ENCODE results near the gene IQSEC1. TPM values are rescaled to one million over a fixed set of nuclear protein-coding genes. Genes with fewer than 3 reads are reported as not detected.

IQSEC1 gene
- total RNA-seq, 1 donor from 2014 or later, result 29.5 TPM

DNA sequence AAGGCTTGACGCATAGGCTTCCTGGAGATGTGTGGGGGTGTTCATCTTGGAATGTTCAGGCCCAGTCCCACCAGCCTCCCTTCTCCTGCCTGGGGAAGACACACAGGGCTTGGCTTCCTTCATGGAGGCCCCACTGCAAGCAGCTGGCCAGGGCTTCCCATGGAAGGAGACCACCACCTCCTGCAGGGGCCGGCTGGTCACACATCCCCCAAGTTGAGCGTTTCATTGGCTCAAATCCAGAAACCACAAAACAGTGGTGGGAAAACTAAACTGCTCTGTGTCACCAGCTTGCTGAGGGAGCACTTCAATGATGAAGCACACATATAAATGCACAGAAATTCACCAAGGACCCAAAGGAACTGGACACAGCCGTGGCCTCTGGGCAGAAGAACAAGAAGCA is 8.3 kb downstream of the IQSEC1 start:
- H2AFZ ChIP-seq (ENCODE audit: low read depth, low read length), result no peak overlapping the region
- H3K4me1 Mint-ChIP-seq (ENCODE audit: low read depth, unreplicated experiment), result peaks cover 12% of the 10 kb centered on the region
- H3K4me3 Mint-ChIP-seq (ENCODE audit: unreplicated experiment), result no peak overlapping the region
- DNase-seq (ENCODE audit: low read depth) (no peak), FAIRE-seq (no peak)
- no peak overlapping the region for H3K4me2 ChIP-seq (ENCODE audit: low read length)
- no peaks in the 10 kb centered on the region for H3K79me2 ChIP-seq (ENCODE audit: insufficient read depth, low read length)
- H3K9me3 ChIP-seq (ENCODE audit: insufficient read depth, low read depth, low read length), result no peaks in the 10 kb centered on the region
- no peaks in the 10 kb centered on the region for H3K36me3 ChIP-seq (ENCODE audit: insufficient read depth, low read length)
- no peaks in the 10 kb centered on the region for H3K9me3 Mint-ChIP-seq (ENCODE audit: unreplicated experiment)
- no peak overlapping the region for H3K27ac ChIP-seq (ENCODE audit: low read depth, low read length)
- no peaks in the 10 kb centered on the region for H4K20me1 ChIP-seq (ENCODE audit: insufficient read depth, low read length)
- H3K27ac Mint-ChIP-seq (ENCODE audit: unreplicated experiment), result no peak overlapping the region
- H3K9ac ChIP-seq (ENCODE audit: low read length), result no peak overlapping the region
- H3K27me3 Mint-ChIP-seq (ENCODE audit: low read depth, unreplicated experiment), result peaks cover 33% of the 10 kb centered on the region
- TF ChIP-seq, protein P1, sequence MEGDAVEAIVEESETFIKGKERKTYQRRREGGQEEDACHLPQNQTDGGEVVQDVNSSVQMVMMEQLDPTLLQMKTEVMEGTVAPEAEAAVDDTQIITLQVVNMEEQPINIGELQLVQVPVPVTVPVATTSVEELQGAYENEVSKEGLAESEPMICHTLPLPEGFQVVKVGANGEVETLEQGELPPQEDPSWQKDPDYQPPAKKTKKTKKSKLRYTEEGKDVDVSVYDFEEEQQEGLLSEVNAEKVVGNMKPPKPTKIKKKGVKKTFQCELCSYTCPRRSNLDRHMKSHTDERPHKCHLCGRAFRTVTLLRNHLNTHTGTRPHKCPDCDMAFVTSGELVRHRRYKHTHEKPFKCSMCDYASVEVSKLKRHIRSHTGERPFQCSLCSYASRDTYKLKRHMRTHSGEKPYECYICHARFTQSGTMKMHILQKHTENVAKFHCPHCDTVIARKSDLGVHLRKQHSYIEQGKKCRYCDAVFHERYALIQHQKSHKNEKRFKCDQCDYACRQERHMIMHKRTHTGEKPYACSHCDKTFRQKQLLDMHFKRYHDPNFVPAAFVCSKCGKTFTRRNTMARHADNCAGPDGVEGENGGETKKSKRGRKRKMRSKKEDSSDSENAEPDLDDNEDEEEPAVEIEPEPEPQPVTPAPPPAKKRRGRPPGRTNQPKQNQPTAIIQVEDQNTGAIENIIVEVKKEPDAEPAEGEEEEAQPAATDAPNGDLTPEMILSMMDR (IDR thresholded peaks at IDR 0.05; ENCODE audit: insufficient read depth, low read depth, low read length), result no peak
- TF ChIP-seq EZH2 (IDR thresholded peaks at IDR 0.05; ENCODE audit: insufficient read depth, low read length), result no peak
- H3K4me1 ChIP-seq (ENCODE audit: insufficient read depth, low read length), result no peaks in the 10 kb centered on the region
- no peak overlapping the region for H3K4me3 ChIP-seq (ENCODE audit: insufficient read depth, low read depth, low read length)
- H3K36me3 Mint-ChIP-seq (ENCODE audit: low read depth, unreplicated experiment), result peaks cover 2% of the 10 kb centered on the region
- no peaks in the 10 kb centered on the region for H3K27me3 ChIP-seq (ENCODE audit: insufficient read depth, low read length)

DNA sequence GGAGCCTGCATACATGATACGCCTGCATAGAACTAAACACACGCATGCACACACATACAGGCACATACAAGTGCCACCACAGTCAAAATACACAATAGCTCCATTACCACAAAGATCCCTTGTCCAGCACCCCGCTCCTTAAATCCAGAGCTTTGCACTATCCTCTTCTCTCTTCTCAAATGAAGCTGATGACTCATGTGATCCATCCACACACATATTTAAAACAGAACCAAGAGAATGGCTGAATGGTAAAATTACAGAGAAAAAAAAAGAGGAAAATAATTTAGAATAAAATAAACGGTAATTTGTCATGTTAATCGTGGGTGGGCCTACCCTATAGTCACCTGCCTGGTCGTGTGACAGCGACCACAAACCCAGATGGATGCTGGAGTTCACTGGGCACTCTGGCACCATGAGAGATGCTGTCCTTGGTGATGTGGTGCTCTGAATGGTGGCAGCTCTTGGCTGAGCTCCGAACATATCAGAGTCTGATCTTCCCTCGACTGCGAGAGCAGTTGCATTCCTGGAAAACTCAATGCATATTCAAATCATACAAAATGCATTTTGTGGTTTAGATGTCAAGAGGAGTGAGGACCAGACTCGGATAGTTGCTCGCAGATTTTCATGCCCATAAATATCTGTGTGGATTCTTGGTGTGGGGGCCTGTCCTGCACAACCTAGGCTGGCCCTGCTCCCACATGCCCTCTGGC is 8.9 kb downstream of the IQSEC1 start:
- H2AFZ ChIP-seq (ENCODE audit: low read depth, low read length), result no peak overlapping the region
- DNase-seq (ENCODE audit: low read depth) (no peak), FAIRE-seq (no peak)
- H3K27ac ChIP-seq (ENCODE audit: low read depth, low read length), result no peak overlapping the region
- no peak overlapping the region for H3K4me3 ChIP-seq (ENCODE audit: insufficient read depth, low read depth, low read length)
- no peaks in the 10 kb centered on the region for H4K20me1 ChIP-seq (ENCODE audit: insufficient read depth, low read length)
- no peak overlapping the region for H3K4me2 ChIP-seq (ENCODE audit: low read length)
- H3K4me3 Mint-ChIP-seq (ENCODE audit: unreplicated experiment), result no peak overlapping the region
- H3K27me3 ChIP-seq (ENCODE audit: insufficient read depth, low read length), result no peaks in the 10 kb centered on the region
- no peaks in the 10 kb centered on the region for H3K9me3 Mint-ChIP-seq (ENCODE audit: unreplicated experiment)
- no peak overlapping the region for H3K9ac ChIP-seq (ENCODE audit: low read length)
- no peaks in the 10 kb centered on the region for H3K4me1 ChIP-seq (ENCODE audit: insufficient read depth, low read length)
- H3K36me3 ChIP-seq (ENCODE audit: insufficient read depth, low read length), result no peaks in the 10 kb centered on the region
- H3K36me3 Mint-ChIP-seq (ENCODE audit: low read depth, unreplicated experiment), result peaks cover 2% of the 10 kb centered on the region
- H3K79me2 ChIP-seq (ENCODE audit: insufficient read depth, low read length), result no peaks in the 10 kb centered on the region
- no peak for TF ChIP-seq EZH2 (IDR thresholded peaks at IDR 0.05; ENCODE audit: insufficient read depth, low read length)
- TF ChIP-seq, protein P1 (IDR thresholded peaks at IDR 0.05; ENCODE audit: insufficient read depth, low read depth, low read length), result no peak
- no peak overlapping the region for H3K27ac Mint-ChIP-seq (ENCODE audit: unreplicated experiment)
- H3K27me3 Mint-ChIP-seq (ENCODE audit: low read depth, unreplicated experiment), result peaks cover 38% of the 10 kb centered on the region
- no peaks in the 10 kb centered on the region for H3K9me3 ChIP-seq (ENCODE audit: insufficient read depth, low read depth, low read length)
- peaks cover 12% of the 10 kb centered on the region for H3K4me1 Mint-ChIP-seq (ENCODE audit: low read depth, unreplicated experiment)

DNA sequence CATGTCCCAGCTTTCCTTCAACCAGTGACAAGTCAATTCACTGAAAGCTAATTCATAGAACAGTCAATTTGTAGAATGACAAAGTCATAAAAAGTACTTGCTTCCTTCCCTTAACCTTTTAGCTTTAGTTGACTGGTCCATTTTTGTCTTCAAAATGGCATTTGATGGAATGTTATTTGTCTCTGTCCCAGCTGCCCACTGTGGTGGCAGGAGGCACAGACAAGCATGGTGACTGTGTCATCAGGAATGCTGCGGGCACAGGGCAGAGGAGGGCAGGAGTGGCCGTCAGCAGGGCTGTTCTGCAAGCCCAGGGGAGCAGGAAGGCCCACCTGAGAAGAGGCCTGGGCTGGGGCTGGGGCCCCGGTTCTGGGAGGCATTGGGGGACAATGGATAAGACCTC is 10.0 kb downstream of the IQSEC1 start:
- H3K4me1 ChIP-seq (ENCODE audit: insufficient read depth, low read length), result no peaks in the 10 kb centered on the region
- no peaks in the 10 kb centered on the region for H3K36me3 ChIP-seq (ENCODE audit: insufficient read depth, low read length)
- H3K27me3 Mint-ChIP-seq (ENCODE audit: low read depth, unreplicated experiment), result peaks cover 40% of the 10 kb centered on the region
- H3K36me3 Mint-ChIP-seq (ENCODE audit: low read depth, unreplicated experiment), result peaks cover 2% of the 10 kb centered on the region
- peaks cover 12% of the 10 kb centered on the region for H3K4me1 Mint-ChIP-seq (ENCODE audit: low read depth, unreplicated experiment)
- H3K9ac ChIP-seq (ENCODE audit: low read length), result no peak overlapping the region
- no peaks in the 10 kb centered on the region for H3K27me3 ChIP-seq (ENCODE audit: insufficient read depth, low read length)
- FAIRE-seq (no peak), DNase-seq (ENCODE audit: low read depth) (no peak)
- no peaks in the 10 kb centered on the region for H3K9me3 ChIP-seq (ENCODE audit: insufficient read depth, low read depth, low read length)
- H3K27ac Mint-ChIP-seq (ENCODE audit: unreplicated experiment), result no peak overlapping the region
- H3K4me3 ChIP-seq (ENCODE audit: insufficient read depth, low read depth, low read length), result no peak overlapping the region
- H3K9me3 Mint-ChIP-seq (ENCODE audit: unreplicated experiment), result no peaks in the 10 kb centered on the region
- no peak for TF ChIP-seq EZH2 (IDR thresholded peaks at IDR 0.05; ENCODE audit: insufficient read depth, low read length)
- TF ChIP-seq, protein P1 (IDR thresholded peaks at IDR 0.05; ENCODE audit: insufficient read depth, low read depth, low read length), result no peak
- no peak overlapping the region for H3K27ac ChIP-seq (ENCODE audit: low read depth, low read length)
- H2AFZ ChIP-seq (ENCODE audit: low read depth, low read length), result no peak overlapping the region
- H3K79me2 ChIP-seq (ENCODE audit: insufficient read depth, low read length), result no peaks in the 10 kb centered on the region
- no peak overlapping the region for H3K4me3 Mint-ChIP-seq (ENCODE audit: unreplicated experiment)
- no peak overlapping the region for H3K4me2 ChIP-seq (ENCODE audit: low read length)
- no peaks in the 10 kb centered on the region for H4K20me1 ChIP-seq (ENCODE audit: insufficient read depth, low read length)
